HG03139 (cell line): ENCODE measurements around the gene ABI2.
A peak's percentile ranks its signal among the peaks of the same experiment; 100 is the strongest.
"Not testable (repeated sequence)": the region's sequence is repeated elsewhere in the genome, so short reads cannot be mapped to it uniquely, and the experiment has no call there.

Experiments
- ATAC-seq: cut with Tn5 transposase; IDR thresholded peaks from one replicate; pipeline ENCODE4 v1.9.1; 2021; ENCODE audit not compliant: unreplicated experiment

The ABI2 gene

GRCh38 chr2:203327901-203328759 is at the start of gene ABI2:
Gene ABI2, plus strand, starts transcription at chr2:203328394. Its CDS starts 121 bp downstream, at chr2:203328515.
- ATAC-seq: peak; percentile 48

GRCh38 chr2:203279288-203279687 is 48.9 kb upstream of the ABI2 start:
- no peak for ATAC-seq

GRCh38 chr2:203280428-203281064 is 47.6 kb upstream of the ABI2 start:
- no peak for ATAC-seq

DNA sequence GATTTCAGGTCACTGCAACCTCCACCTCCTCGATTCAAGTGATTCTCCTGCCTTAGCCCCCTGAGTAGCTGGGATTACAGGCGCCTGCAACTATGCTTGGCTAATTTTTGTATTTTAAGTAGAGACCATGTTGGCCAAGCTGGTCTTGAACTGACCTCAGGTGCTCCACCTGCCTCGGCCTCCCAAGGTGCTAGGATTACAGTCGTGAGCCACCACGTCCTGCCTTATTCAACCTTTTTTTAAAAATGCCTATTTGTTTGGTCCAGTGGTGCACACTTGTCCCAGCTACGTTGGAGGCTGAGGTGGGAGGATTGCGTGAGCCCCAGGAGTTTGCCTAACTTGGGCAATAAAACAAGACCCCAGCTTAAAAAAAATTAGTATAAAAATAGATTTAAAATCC is 46.1 kb upstream of the ABI2 start:
- ATAC-seq: no peak

GRCh38 chr2:203286532-203286931 is 41.7 kb upstream of the ABI2 start:
- no peak for ATAC-seq

GRCh38 chr2:203301667-203302066 is 26.5 kb upstream of the ABI2 start:
- ATAC-seq: no peak

GRCh38 chr2:203302586-203302985 is 25.6 kb upstream of the ABI2 start:
- not testable (repeated sequence) for ATAC-seq

DNA sequence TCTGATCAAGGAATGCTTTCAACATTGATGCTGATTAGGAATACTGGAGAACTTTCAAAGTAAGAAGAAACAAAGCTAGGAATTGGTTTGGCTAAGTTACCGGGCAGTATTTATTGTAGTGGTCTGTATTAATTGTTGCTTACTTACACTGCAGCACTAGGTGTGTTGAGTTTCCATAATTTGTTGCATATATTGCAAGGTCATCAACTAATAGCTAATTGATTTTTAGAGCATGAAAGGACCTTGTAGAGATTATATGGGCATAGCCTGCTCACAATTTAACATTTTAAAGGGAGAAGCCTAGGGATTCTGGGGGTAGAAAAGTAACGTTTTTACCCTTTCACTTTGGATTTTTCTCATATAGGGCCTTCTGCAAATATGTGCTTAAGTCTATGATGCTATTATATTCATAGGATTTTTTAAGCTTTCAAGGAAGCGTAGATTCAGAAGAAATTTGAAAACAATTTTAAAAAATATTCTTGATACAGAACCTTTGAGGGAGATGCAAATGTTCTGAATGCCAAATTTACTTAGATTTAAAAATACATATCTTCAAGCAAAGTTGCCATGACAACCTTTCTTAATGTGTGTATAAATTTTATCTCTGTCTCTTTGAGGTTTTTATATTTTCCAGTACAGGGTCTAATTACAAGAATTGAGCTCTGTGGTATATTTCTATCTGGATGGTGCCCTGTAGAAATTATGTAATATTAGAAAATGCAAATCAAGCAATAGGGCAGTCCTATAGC is 17.3 kb upstream of the ABI2 start:
- ATAC-seq: no peak

- no peak for ATAC-seq
These were observed 1.8 kb upstream of the ABI2 start for GRCh38 chr2:203326356-203326755.

- ATAC-seq: no peak
These were observed 653 bp upstream of the ABI2 start for GRCh38 chr2:203327582-203327900.

DNA sequence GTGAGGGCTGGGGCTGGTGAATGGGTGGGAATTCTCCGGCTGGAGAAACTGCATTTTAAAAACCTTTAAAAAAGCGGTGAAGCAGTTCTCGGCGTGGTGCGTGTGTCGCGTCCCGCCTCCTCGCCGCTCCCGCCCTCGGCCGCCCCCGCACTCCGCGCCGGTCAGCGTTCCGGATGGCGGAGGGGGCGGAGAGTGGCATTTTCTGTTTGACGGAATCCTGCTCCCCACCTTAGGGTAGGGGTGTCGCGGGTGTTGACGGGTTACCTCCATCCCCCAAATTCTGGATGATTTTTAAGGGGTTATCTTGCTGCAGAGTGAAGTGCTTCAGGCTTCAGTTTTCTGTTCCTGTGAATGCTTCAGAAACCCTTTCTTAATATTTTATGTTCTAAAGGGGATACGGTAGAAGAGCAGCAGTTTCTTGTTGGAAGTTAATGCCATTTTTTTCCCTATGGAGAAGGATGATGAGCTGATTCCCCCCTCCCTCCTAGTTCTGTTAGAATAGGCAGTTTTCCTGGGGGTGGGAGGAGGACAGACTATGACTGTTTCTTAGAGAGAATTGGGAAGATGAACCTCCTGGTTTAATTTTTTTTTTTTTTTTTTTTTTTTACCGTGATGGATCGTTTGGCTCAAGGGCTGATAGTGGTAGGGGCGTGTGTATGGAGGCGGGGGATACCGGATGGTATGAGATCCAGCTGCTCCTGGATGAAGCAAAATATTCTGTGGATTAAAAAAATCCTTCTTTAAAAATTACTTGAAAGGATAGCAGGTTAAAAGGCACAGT is 756 bp downstream of the ABI2 start:
- ATAC-seq: peak; percentile 42

DNA sequence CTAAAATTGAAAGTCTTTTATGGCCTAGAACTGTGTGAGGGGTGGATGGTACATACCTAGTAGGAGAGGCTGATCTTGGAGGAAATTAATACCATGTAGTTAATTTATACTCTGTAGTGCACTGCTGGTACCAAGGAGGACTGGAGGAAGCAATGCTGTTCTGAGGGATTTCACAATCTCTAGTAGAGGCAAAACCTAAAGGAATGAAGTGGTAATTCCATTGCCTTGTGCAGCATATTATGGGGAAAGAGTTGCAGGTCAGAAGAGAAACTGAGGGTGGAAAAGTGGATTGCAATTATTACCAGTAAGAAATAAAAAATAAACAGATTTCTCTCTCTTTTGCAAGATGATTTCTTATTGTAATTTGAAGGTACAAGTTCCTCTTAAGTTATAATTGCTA is 2.2 kb downstream of the ABI2 start:
- ATAC-seq: no peak

- no peak for ATAC-seq
These were observed 10.1 kb downstream of the ABI2 start for GRCh38 chr2:203338322-203338721.

DNA sequence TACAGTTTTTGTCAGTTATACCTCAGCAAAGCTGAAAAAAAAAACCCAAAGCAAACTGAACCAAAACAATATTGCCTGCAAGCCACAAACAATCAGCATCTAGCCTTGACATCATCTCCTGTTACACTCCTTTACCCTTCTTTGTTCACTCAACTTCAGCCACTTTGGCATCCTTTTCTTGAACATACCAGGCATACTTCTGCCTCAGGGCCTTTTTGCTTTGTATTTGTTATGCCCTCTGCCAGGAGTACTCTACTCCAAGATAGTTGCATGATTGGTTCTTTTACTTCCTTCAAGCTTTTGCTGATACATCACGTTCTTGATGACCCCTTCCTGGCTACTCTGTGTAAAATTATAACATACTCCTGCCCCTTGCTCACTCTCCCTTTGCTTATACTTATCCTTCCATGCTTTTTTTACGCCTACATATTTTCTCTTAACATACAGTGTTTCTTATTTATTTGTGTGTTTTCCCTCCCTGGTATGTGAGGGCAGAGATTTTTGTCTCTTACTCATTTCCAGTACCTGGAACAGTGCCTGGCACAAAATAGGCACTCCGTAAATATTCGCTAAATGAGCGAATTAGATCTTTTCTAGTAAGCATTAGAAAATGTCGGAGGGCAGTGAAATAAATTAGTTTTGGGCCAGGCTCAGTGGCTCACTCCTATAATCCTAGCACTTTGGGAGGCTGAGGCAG is 12.7 kb downstream of the ABI2 start:
- ATAC-seq: no peak

- no peak for ATAC-seq
These were observed 13.6 kb downstream of the ABI2 start for GRCh38 chr2:203341741-203342310.

DNA sequence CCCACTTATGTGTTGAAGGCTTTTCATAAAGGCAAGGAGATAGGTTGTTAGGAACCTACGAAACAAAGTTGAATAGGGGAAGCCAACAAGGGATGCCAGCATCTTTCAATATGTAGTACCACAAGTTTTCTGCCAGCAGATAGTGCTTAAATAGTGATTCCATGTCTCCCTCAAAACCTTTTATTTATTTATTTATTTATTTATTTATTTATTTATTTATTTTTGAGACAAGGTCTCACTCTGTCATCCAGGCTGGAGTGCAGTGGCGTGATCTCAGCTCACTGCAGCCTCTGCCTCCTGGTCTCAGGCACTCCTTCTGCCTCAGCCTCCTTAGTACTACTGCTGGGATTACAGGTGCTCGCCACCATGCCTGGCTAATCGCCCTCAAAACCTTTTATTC is 14.2 kb downstream of the ABI2 start:
- ATAC-seq: not testable (repeated sequence)

DNA sequence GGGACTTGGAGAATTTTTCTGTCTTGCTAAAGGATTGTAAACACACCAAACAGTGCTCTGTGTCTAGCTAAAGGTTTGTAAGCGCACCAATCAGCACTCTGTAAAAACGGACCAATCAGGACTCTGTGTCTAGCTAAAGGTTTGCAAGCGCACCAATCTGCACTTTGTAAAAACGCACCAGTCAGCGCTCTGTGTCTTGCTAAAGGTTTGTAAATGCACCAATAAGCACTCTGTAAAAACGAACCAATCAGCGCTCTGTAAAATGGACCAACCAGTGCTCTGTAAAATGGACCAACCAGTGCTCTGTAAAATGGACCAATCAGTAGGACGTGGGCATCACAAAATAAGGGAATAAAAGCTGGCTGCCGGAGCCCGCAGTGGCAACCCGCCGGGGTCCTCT is 16.5 kb downstream of the ABI2 start:
- ATAC-seq: no peak

DNA sequence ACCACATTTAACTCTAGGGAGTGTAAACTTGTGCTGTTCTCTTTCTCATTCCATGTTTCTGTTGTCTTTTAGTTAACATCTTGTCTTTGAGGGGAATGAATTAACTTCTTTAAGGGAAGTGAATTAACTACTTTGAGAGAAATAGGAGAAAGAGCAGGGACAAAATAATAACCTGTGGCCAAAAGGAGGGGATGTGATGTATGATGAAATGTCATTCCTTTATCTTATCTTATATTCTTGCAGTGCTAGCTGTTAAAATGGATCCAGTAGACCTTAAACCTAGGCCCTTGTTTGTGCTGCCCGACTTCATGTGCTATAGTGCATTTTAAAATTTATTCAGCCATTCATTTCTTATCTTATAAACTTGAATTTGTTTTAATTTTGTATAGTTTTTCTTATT is 18.4 kb downstream of the ABI2 start:
- no peak for ATAC-seq

DNA sequence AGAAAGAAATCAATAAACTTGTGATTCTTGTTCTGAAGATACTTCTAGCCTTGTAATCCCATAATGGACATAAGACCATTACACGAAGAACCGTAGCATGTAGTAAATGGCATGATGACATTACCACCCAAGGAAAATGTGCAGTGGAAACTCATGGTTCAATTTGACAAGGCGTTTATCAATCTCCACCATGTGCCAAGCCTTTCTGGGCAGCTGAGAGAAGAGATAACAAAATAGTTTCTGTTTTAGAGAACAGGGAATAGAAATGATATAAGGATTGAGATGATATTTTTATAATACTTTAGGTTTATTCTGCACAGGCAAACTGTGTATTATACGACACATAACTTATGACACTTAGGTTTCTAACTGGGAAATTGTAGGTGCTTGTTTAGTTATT is 19.2 kb downstream of the ABI2 start:
- no peak for ATAC-seq

GRCh38 chr2:203352604-203353255 is 24.5 kb downstream of the ABI2 start:
- no peak for ATAC-seq
